MM.1S (cell line): ENCODE results near the gene ZBTB46.

ENCODE experiments used
- DNase-seq: peaks from one replicate; pipeline ENCODE4 v3.0.0-alpha.2; 2015
- H2AFZ ChIP-seq: fragments of 300-600 bp; sonication (generic); 2 replicates; pipeline ENCODE4 v1.6.0; 2016; ENCODE audit warnings: antibody characterized with exemption, low read length
- H3F3A ChIP-seq: fragments of 300-600 bp; sonication (generic); 2 replicates; pipeline ENCODE4 v1.6.1; 2016; ENCODE audit warnings: mild to moderate bottlenecking, antibody characterized with exemption, low read length, moderate library complexity, mixed read lengths; ENCODE audit not compliant: insufficient read depth
- H3K27ac ChIP-seq: fragments of 300-600 bp; sonication (generic); 2 replicates; pipeline ENCODE4 v1.5.1; 2016; ENCODE audit warnings: mild to moderate bottlenecking, low read length
- H3K27me3 ChIP-seq: fragments of 300-600 bp; sonication (generic); replicated peaks from 2 replicates; pipeline ENCODE4 v1.6.0; 2016; ENCODE audit warnings: low read length; ENCODE audit not compliant: insufficient read depth
- H3K36me3 ChIP-seq: fragments of 300-600 bp; sonication (generic); replicated peaks from 2 replicates; pipeline ENCODE4 v1.6.1; 2016; ENCODE audit warnings: mild to moderate bottlenecking, low read length, mixed read lengths; ENCODE audit not compliant: insufficient read depth
- H3K4me1 ChIP-seq: fragments of 300-600 bp; sonication (generic); 2 replicates; pipeline ENCODE4 v1.6.1; 2016; ENCODE audit warnings: low read length, mixed read lengths
- H3K4me2 ChIP-seq: fragments of 300-600 bp; sonication (generic); 2 replicates; pipeline ENCODE4 v1.6.0; 2016; ENCODE audit warnings: low read depth, low read length
- H3K4me3 ChIP-seq: fragments of 300-600 bp; sonication (generic); 2 replicates; pipeline ENCODE4 v1.5.1; 2016; ENCODE audit warnings: low read length, mixed read lengths
- H3K79me2 ChIP-seq: fragments of 300-600 bp; sonication (generic); 2 replicates; pipeline ENCODE4 v1.6.1; 2016; ENCODE audit warnings: mixed run types, low read length, mixed read lengths
- H3K9ac ChIP-seq: fragments of 300-600 bp; sonication (generic); 2 replicates; pipeline ENCODE4 v1.6.1; 2016; ENCODE audit warnings: low read length, mixed read lengths
- H3K9me2 ChIP-seq: fragments of 300-600 bp; sonication (generic); replicated peaks from 2 replicates; pipeline ENCODE4 v1.6.1; 2016; ENCODE audit warnings: mild to moderate bottlenecking, low read length, mixed read lengths; ENCODE audit not compliant: insufficient read depth
- H3K9me3 ChIP-seq: fragments of 300-600 bp; sonication (generic); replicated peaks from 2 replicates; pipeline ENCODE4 v1.6.1; 2016; ENCODE audit warnings: mild to moderate bottlenecking, low read length, mixed read lengths; ENCODE audit not compliant: insufficient read depth
- H4K20me1 ChIP-seq: fragments of 300-600 bp; sonication (generic); 2 replicates; pipeline ENCODE4 v1.6.1; 2016; ENCODE audit warnings: mild to moderate bottlenecking, low read length, moderate library complexity, mixed read lengths; ENCODE audit not compliant: insufficient read depth
- EZH2 ChIP-seq: fragments of 300-600 bp; sonication (generic); optimal IDR thresholded peaks from 2 replicates; pipeline ENCODE3; 2017; ENCODE audit warnings: low read depth, mild to moderate bottlenecking, antibody characterized with exemption, low read length, mixed read lengths
- EZH2phosphoT487 ChIP-seq: fragments of 300-600 bp; sonication (generic); IDR thresholded peaks from 2 replicates; pipeline ENCODE4 v1.6.1; 2018; ENCODE audit warnings: antibody characterized with exemption, low read length
- TF ChIP-seq, protein P1 (sequence below): fragments of 300-600 bp; sonication (generic); IDR thresholded peaks from 2 replicates; pipeline ENCODE4 v1.5.1; 2016; ENCODE audit warnings: antibody characterized with exemption, low read length, mixed read lengths

The ZBTB46 gene

DNA sequence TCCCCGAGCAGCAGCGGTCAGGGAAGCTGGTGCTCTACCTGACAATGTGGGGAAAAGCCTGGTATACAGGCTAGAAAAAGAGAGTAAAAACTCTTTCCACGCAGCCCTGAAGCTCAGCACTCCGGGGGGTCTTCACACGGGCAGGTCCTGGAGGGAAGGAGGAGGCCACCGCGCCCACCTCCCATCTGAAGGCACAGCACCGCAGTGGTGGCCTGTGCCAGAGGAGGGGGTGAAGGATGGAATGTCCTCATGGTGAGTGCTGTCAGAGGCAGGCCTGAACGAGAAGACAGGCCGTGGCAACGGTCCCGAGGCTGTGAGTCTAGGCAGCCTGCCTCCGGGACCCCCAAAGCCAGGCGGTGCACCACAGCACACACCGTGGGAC lies 85.6 kb downstream of the ZBTB46 start:
- no peak overlapping the region for H3K9ac ChIP-seq
- no peaks in the 10 kb centered on the region for H3K79me2 ChIP-seq
- no peaks in the 10 kb centered on the region for H3F3A ChIP-seq
- H3K9me2 ChIP-seq: no peaks in the 10 kb centered on the region
- H3K4me3 ChIP-seq: no peak overlapping the region
- no peak for DNase-seq
- H3K4me2 ChIP-seq: no peak overlapping the region
- no peaks in the 10 kb centered on the region for H3K4me1 ChIP-seq
- no peaks in the 10 kb centered on the region for H4K20me1 ChIP-seq
- no peak overlapping the region for H3K27ac ChIP-seq
- TF ChIP-seq EZH2phosphoT487: no peak
- TF ChIP-seq EZH2: no peak
- TF ChIP-seq, protein P1, sequence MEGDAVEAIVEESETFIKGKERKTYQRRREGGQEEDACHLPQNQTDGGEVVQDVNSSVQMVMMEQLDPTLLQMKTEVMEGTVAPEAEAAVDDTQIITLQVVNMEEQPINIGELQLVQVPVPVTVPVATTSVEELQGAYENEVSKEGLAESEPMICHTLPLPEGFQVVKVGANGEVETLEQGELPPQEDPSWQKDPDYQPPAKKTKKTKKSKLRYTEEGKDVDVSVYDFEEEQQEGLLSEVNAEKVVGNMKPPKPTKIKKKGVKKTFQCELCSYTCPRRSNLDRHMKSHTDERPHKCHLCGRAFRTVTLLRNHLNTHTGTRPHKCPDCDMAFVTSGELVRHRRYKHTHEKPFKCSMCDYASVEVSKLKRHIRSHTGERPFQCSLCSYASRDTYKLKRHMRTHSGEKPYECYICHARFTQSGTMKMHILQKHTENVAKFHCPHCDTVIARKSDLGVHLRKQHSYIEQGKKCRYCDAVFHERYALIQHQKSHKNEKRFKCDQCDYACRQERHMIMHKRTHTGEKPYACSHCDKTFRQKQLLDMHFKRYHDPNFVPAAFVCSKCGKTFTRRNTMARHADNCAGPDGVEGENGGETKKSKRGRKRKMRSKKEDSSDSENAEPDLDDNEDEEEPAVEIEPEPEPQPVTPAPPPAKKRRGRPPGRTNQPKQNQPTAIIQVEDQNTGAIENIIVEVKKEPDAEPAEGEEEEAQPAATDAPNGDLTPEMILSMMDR: no peak
- H3K9me3 ChIP-seq: no peaks in the 10 kb centered on the region
- 0 out of 2 replicates have a peak, but pooled peaks cover 8% of the 10 kb centered on the region for H3K27me3 ChIP-seq
- H2AFZ ChIP-seq: no peak overlapping the region
- H3K36me3 ChIP-seq: no peaks in the 10 kb centered on the region

DNA sequence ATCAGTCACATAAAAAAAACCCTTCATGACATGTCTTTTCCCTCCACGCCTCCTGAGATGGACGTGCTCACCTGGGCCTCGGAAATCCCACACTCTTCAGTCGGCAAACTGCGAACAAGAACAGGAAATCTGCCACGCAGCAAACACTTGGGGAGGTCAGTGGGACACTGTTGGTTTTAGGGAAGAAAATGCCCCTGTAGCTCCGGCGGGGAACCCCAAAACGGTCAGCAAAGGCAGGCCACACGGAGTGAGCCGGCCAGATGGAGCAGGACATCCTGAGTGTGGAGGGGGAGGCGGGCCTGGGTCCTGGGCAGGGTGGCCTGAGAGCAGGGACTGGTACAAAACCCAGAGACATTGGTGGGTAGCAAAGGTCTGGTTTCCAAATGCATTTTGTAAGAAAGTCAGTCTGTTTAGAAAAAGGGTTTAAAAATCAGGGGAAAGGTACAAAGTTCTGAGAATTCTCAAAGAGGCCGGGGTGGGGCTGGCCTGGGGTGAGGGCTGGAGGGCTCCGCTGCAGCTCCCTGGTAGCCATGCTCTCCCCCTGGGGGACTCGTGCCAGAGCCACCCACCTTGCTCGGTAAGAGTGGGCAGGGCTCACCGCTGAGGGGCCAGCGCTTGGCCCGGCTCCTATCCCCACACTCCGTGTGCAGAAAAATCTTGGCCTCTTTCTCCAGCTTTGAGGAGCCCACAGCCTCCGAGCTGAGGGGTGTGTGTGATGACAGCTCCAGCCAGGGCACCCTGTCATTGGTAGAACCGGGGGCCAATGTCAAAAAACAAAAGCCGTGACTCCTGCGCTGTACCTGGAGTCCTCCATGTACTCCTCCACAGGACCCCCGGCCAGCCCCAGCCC lies 86.3 kb downstream of the ZBTB46 start:
- Histone ChIP-seq H3K4me2 (no peak overlapping the region), H3K4me3 (no peak overlapping the region), H3K9me2 (no peaks in the 10 kb centered on the region), H3K9ac (no peak overlapping the region), H3K27ac (no peak overlapping the region), H3K4me1 (no peaks in the 10 kb centered on the region), H3K27me3 (0 out of 2 replicates have a peak, but pooled peaks cover 4% of the 10 kb centered on the region), H3F3A (no peaks in the 10 kb centered on the region), H3K9me3 (no peaks in the 10 kb centered on the region), H4K20me1 (no peaks in the 10 kb centered on the region), H3K36me3 (no peaks in the 10 kb centered on the region), H2AFZ (no peak overlapping the region), H3K79me2 (no peaks in the 10 kb centered on the region)
- DNase-seq: no peak
- TF ChIP-seq EZH2phosphoT487 (no peak), EZH2 (no peak)
- TF ChIP-seq, protein P1: no peak

DNA sequence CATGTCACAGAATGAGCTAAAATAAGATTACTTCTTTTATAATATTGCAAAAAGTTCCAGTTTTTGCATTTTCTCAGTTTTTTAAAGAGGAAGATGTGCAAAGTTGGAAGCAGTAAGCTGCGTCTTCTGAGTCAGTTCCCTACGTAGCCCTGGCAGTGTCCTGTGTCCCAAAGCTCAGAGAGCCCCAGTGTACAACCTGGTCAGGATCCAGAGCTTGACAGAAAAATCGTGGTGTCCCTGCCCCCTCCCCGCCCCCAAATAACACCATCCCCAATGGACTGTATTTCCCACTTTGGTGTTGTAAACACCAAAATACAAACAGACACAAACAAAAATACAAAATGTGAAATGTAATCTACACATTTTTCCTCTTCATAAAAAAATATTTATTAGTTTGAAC lies 86.9 kb downstream of the ZBTB46 start:
- H4K20me1 ChIP-seq: no peaks in the 10 kb centered on the region
- H3K9ac ChIP-seq: no peak overlapping the region
- H2AFZ ChIP-seq: no peak overlapping the region
- H3K79me2 ChIP-seq: peaks cover under 1% of the 10 kb centered on the region; the same call in 1 of the 2 replicates
- no peaks in the 10 kb centered on the region for H3K36me3 ChIP-seq
- H3F3A ChIP-seq: no peaks in the 10 kb centered on the region; the same call in 1 of the 2 replicates
- no peak overlapping the region for H3K4me2 ChIP-seq
- no peaks in the 10 kb centered on the region for H3K9me2 ChIP-seq
- no peak for DNase-seq
- H3K9me3 ChIP-seq: no peaks in the 10 kb centered on the region
- no peak overlapping the region for H3K4me3 ChIP-seq
- no peak for TF ChIP-seq EZH2
- no peak for TF ChIP-seq EZH2phosphoT487
- TF ChIP-seq, protein P1: no peak
- 0 out of 2 replicates have a peak, but pooled peaks cover 4% of the 10 kb centered on the region for H3K27me3 ChIP-seq
- H3K4me1 ChIP-seq: no peaks in the 10 kb centered on the region
- no peak overlapping the region for H3K27ac ChIP-seq
